ENCODE measurements around the gene CARD19. TPM values are rescaled to one million over a fixed set of nuclear protein-coding genes. Genes with fewer than 3 reads are reported as not detected.
A peak's percentile ranks its signal among the peaks of the same experiment; 100 is the strongest.

The CARD19 gene
- total and polyA plus RNA-seq, 9 of the 15 experiments (the other 6 are each of a cell fraction or from before 2014, with no cell fraction given): 0.90 to 34.9 (median 14.6) TPM

GRCh38 chr9:93133681-93134014 is 37.6 kb downstream of the CARD19 start (continued):
- TF ChIP-seq FOXA1 (IDR thresholded peaks at IDR 0.05; ENCODE audit: borderline replicate concordance) (no peak), TFAP4 (CRISPR knock-in tag; IDR thresholded peaks at IDR 0.05; ENCODE audit: borderline replicate concordance) (peak; percentile 93), ZNF133 (CRISPR knock-in tag; IDR thresholded peaks at IDR 0.05) (no peak), SMARCC2 (IDR thresholded peaks at IDR 0.05; ENCODE audit: low read depth) (no peak), SAP30 (IDR thresholded peaks at IDR 0.05; ENCODE audit: borderline replicate concordance, insufficient read depth, low read depth, low read length, poor library complexity, severe bottlenecking) (peak; percentile 45), EGR1 (conservative IDR thresholded peaks at IDR 0.05) (peak; percentile 83), TFE3 (CRISPR knock-in tag; IDR thresholded peaks at IDR 0.05) (no peak), MAZ (CRISPR knock-in tag; conservative IDR thresholded peaks at IDR 0.05 in 1 of 2, IDR thresholded peaks at IDR 0.05 in 1 of 2) (peak in 1 of 2 experiments; percentile 20; a peak in 2 of 4 replicates), CUX1 (CRISPR knock-in tag; IDR thresholded peaks at IDR 0.05) (no peak), PTBP1 (IDR thresholded peaks at IDR 0.05; ENCODE audit: low read depth, low read length) (no peak), RFX7 (CRISPR knock-in tag; IDR thresholded peaks at IDR 0.05) (no peak), ZNF3 (CRISPR knock-in tag; IDR thresholded peaks at IDR 0.05) (no peak), ATF7 (IDR thresholded peaks at IDR 0.05) (peak; percentile 95), CXXC5 (CRISPR knock-in tag; IDR thresholded peaks at IDR 0.05) (peak; percentile 61; the same call in 1 of the 2 replicates)

All from K562 (cell line).